ENCODE results near the gene TSPAN14. TPM values are rescaled to one million over a fixed set of nuclear protein-coding genes. Genes with fewer than 3 reads are reported as not detected.

TSPAN14 gene
- total RNA-seq, 1 experiment from 2014 or later, result 46.8 TPM

- WGBS (ENCODE audit: extremely low coverage, insufficient read length, low lambda C conversion rate), result no CpG with 5 or more reads among the region's 2 CpGs
- no peak overlapping the region for H2AK5ac ChIP-seq (ENCODE audit: insufficient read length, low read length)
- H3K23me2 ChIP-seq (ENCODE audit: insufficient read length, low read depth, low read length, poor library complexity, severe bottlenecking), result peaks cover 8% of the 10 kb centered on the region
- Mint-ChIP-seq H3K27me3 (ENCODE audit: low read depth) (peaks cover 31% of the 10 kb centered on the region), H3K4me1 (peaks cover 44 to 59% of the 10 kb centered on the region in 2 experiments), H3K36me3 (ENCODE audit: insufficient read depth in 1 of 3, low read depth in 3 of 3) (peaks cover 2 to 15% (median 3%) of the 10 kb centered on the region in 3 experiments; a peak in 3 of 7 replicates), H3K9me3 (no peaks in the 10 kb centered on the region), H3K4me3 (peak overlapping the region in 1 of 2 experiments; percentile 61; a peak in 2 of 5 replicates), H3K27ac (no peak overlapping the region)
- no peaks in the 10 kb centered on the region for H4K20me1 ChIP-seq (ENCODE audit: control insufficient read depth, insufficient read depth, insufficient read length)
- H3K4me2 ChIP-seq (ENCODE audit: insufficient read depth, insufficient read length, low read length), result no peak overlapping the region
- H4K91ac ChIP-seq (ENCODE audit: insufficient read length, low read depth, low read length), result no peak overlapping the region
- H2BK5ac ChIP-seq (ENCODE audit: insufficient read length, low read length), result no peak overlapping the region
- H3K56ac ChIP-seq (ENCODE audit: insufficient read length, low read depth, low read length), result no peak overlapping the region
- no peak overlapping the region for H3K9ac ChIP-seq (ENCODE audit: extremely low read depth, insufficient read length, low read length)
- H2BK15ac ChIP-seq (ENCODE audit: low read depth, low read length), result no peak overlapping the region
- no peak for TF ChIP-seq CTCF (conservative IDR thresholded peaks at IDR 0.05)
- no peaks in the 10 kb centered on the region for H3K4me1 ChIP-seq (ENCODE audit: insufficient read depth, low read length)
- H2BK120ac ChIP-seq (ENCODE audit: low read depth, low read length, poor library complexity, severe bottlenecking), result no peak overlapping the region
- H3K9me3 ChIP-seq (ENCODE audit: control insufficient read depth, low read depth, low read length), result no peaks in the 10 kb centered on the region
- H2BK20ac ChIP-seq (ENCODE audit: low read depth, low read length, poor library complexity, severe bottlenecking), result no peak overlapping the region
- no peaks in the 10 kb centered on the region for H3K79me2 ChIP-seq (ENCODE audit: insufficient read depth, low read length)
- H2BK12ac ChIP-seq (ENCODE audit: insufficient read length, low read depth, low read length), result no peak overlapping the region
- no peak overlapping the region for H3K14ac ChIP-seq (ENCODE audit: insufficient read depth, low read length)
- H3K18ac ChIP-seq (ENCODE audit: insufficient read length, low read depth, low read length), result no peak overlapping the region
- no peak overlapping the region for H3T11ph ChIP-seq (ENCODE audit: low read length)
- H2AFZ ChIP-seq (ENCODE audit: low read length), result no peak overlapping the region
- no peak overlapping the region for H4K8ac ChIP-seq (replicated peaks; ENCODE audit: insufficient read length, low read depth, low read length)
- DNase-seq, result no peak
- H4K5ac ChIP-seq (ENCODE audit: insufficient read length, low read depth, low read length), result no peak overlapping the region
- no peak overlapping the region for H3K27ac ChIP-seq (ENCODE audit: insufficient read length, low read depth, low read length)
- no peaks in the 10 kb centered on the region for H3K79me1 ChIP-seq (ENCODE audit: insufficient read depth, low read depth, low read length, poor library complexity, severe bottlenecking)
- H3K23ac ChIP-seq (ENCODE audit: insufficient read length, low read depth, low read length), result no peak overlapping the region
- peaks cover 4% of the 10 kb centered on the region; the same call in 1 of the 2 replicates for H3K27me3 ChIP-seq (ENCODE audit: insufficient read depth, low read length)
- no peak overlapping the region for H3K4ac ChIP-seq (ENCODE audit: low read depth, low read length)
Observed at GRCh38 chr10:80410122-80410521, 44.0 kb upstream of the TSPAN14 start.
